Esophagus (tissue), 2 donors: ENCODE results near the gene PPIG. TPM values are rescaled to one million over a fixed set of nuclear protein-coding genes. Genes with fewer than 3 reads are reported as not detected.
"Not testable (repeated sequence)": the region's sequence is repeated elsewhere in the genome, so short reads cannot be mapped to it uniquely, and the experiment has no call there.

ENCODE experiments used
- H3K27ac ChIP-seq, 2 donors: one replicate each; pipeline ENCODE4 v1.5.1; 2013; ENCODE audit warnings: low read depth in 2 of 2, mild to moderate bottlenecking in 2 of 2, inconsistent platforms in 1 of 2, low read length in 1 of 2, moderate library complexity in 1 of 2
- H3K27me3 ChIP-seq, 2 donors: one replicate each; pipeline ENCODE4 v1.6.1; 2013; ENCODE audit warnings: low read length in 2 of 2, control low read depth in 1 of 2, mild to moderate bottlenecking in 1 of 2; ENCODE audit not compliant: insufficient read depth in 2 of 2, control insufficient read depth in 1 of 2
- H3K36me3 ChIP-seq, 2 donors: one replicate each; pipeline ENCODE4 v1.6.1; 2013; ENCODE audit warnings: low read length in 1 of 2; ENCODE audit not compliant: control insufficient read depth in 2 of 2, insufficient read depth in 2 of 2
- H3K4me1 ChIP-seq, 2 donors: one replicate each; pipeline ENCODE4 v1.6.1; 2013; ENCODE audit warnings: low read length in 1 of 2; ENCODE audit not compliant: control insufficient read depth in 2 of 2, insufficient read depth in 2 of 2
- H3K4me3 ChIP-seq, 2 donors: one replicate each; pipeline ENCODE4 v1.5.1; 2013; ENCODE audit warnings: low read length in 2 of 2, mild to moderate bottlenecking in 2 of 2, low read depth in 1 of 2, moderate library complexity in 1 of 2
- H3K9me3 ChIP-seq, 2 donors: one replicate each; pipeline ENCODE4 v1.6.1; 2013; ENCODE audit warnings: mild to moderate bottlenecking in 2 of 2, low read depth in 1 of 2, low read length in 1 of 2, moderate library complexity in 1 of 2; ENCODE audit not compliant: control insufficient read depth in 2 of 2, insufficient read depth in 1 of 2
- WGBS, 2 donors: extraction: QIAGEN DNeasy Blood & Tissue Kit; methylation state at CpG; one replicate each; pipeline ENCODE4 v1.1.7; 2013; 5-methylcytosine and 5-hydroxymethylcytosine counted together
- polyA plus RNA-seq, 2 donors: library from polyadenylated mRNA; stranded (reverse); fragments of 200-250 nt; gene quantifications; one replicate each; pipeline ENCODE4 v1.2.3, GENCODE V29; 2013
- donor health status: healthy with polysubstance abuse.
- donor health status: Bipolar disorder and iron deficiency.

The PPIG gene
- polyA plus RNA-seq, 2 donors, result 24.1 to 40.5 TPM

DNA sequence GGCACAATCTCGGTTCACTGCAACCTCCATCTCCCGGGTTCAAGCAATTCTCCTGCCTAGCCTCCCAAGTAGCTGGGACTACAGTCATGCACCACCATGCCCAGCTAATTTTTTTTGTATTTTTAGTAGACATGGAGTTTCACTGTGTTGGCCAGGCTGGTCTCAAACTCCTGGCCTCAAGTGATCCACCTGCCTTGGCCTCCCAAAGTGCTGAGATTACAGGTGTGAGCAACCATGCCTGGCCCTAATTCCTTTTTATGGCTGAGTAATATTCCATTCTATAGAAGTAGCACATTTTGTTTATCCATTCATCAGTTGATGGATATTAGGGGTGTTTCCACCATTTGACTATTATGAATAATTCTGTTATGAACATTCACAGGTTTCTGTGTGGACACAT is 100.6 kb downstream of the PPIG start:
- not testable (repeated sequence) for H3K4me1 ChIP-seq, H3K27ac ChIP-seq, H3K27me3 ChIP-seq, H3K9me3 ChIP-seq, H3K4me3 ChIP-seq, H3K36me3 ChIP-seq
- WGBS, 2 donors, result 91 to 95% methylated on average over 2 of the region's 2 CpGs

- WGBS, 2 donors, result 81 to 90% methylated on average over 4 of the region's 4 CpGs
- not testable (repeated sequence) for H3K4me3 ChIP-seq, H3K27me3 ChIP-seq, H3K27ac ChIP-seq, H3K9me3 ChIP-seq, H3K36me3 ChIP-seq, H3K4me1 ChIP-seq
Measured at GRCh38 chr2:169686825-169687224, 102.7 kb downstream of the PPIG start.

GRCh38 chr2:169687943-169688342 is 103.8 kb downstream of the PPIG start:
- H3K27ac ChIP-seq, H3K9me3 ChIP-seq, H3K27me3 ChIP-seq, H3K4me3 ChIP-seq, H3K4me1 ChIP-seq, H3K36me3 ChIP-seq: not testable (repeated sequence)

- WGBS, 2 donors, result 61 to 85% methylated on average over 1 of the region's 1 CpG
- no peak overlapping the region for H3K4me3 ChIP-seq
Measured at GRCh38 chr2:169690958-169691357, 106.8 kb downstream of the PPIG start.

More at GRCh38 chr2:169690958-169691357, 106.8 kb downstream of the PPIG start:
- Histone ChIP-seq H3K27me3 (no peaks in the 10 kb centered on the region), H3K36me3 (no peaks in the 10 kb centered on the region), H3K27ac (no peak overlapping the region), H3K9me3 (no peaks in the 10 kb centered on the region), H3K4me1 (no peaks in the 10 kb centered on the region)

Other genes starting within 250 kb of the PPIG start
- gene LRP2, start 221.8 kb upstream of the PPIG start, polyA plus RNA-seq, result not detected
- gene BBS5, start 104.9 kb upstream of the PPIG start, polyA plus RNA-seq, result 1 to 10 TPM; 2.3 to 3.0 TPM
- under 1 TPM; 0.31 to 0.34 TPM for gene KLHL41, start 74.6 kb upstream of the PPIG start, polyA plus RNA-seq
- 10 to 100 TPM; 14.2 to 58.5 TPM for gene FASTKD1, start 10.5 kb upstream of the PPIG start, polyA plus RNA-seq
- gene CFAP210, start 110.1 kb downstream of the PPIG start, polyA plus RNA-seq, result under 1 TPM; 0.02 to 0.08 TPM
- gene PHOSPHO2, start 110.1 kb downstream of the PPIG start, polyA plus RNA-seq, result 1 to 10 TPM; 1.1 to 1.2 TPM
- gene KLHL23, start 149.5 kb downstream of the PPIG start, polyA plus RNA-seq, result 1 to 10 TPM; 2.6 to 3.0 TPM
- 10 to 100 TPM; 33.8 to 56.9 TPM for gene SSB, start 214.5 kb downstream of the PPIG start, polyA plus RNA-seq
- 10 to 100 TPM; 40.6 to 45.2 TPM for gene METTL5, start 240.6 kb downstream of the PPIG start, polyA plus RNA-seq
- 1 to 10 TPM; 9.8 TPM for gene UBR3, start 243.1 kb downstream of the PPIG start, polyA plus RNA-seq